ENCODE data around the gene TLR6. TPM values are rescaled to one million over a fixed set of nuclear protein-coding genes. Genes with fewer than 3 reads are reported as not detected.

TLR6 gene
- total and polyA plus RNA-seq, 2 experiments from 2014 or later: 0.12 TPM; not detected in 1

DNA sequence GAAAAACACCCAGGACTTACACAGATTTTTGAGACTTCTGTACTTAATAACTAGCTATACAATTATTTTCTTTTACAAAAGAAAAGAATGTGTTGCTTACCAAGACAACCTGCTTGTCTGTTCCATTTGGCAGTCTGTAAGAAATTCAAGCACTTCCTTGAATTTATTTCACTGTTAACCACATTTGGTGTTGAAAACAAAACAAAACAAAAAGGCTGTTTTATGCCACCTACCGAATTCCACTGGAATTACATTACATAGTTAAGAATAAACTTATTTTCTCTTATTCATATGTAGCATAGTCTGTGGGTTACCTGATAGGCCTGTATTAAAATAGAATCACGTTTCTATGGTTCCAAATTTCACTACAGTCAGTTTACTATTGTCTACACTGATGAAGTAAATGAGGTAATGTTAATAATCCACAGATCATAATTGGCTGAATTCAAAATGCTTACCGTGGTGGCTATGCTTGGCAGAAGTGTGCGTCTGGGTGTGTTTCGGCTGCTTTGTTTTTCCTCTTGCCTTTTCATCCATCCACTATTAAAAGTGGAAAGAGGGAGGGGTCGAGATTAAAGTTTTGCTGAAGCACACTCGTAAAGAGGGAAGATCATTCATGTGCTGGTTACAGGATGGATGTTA lies 51.8 kb downstream of the TLR6 start, which contains the start of gene TLR1:
TSS of gene TLR1 (minus strand) at position 138 of the 642 bp plus-strand sequence. CDS start 5,960 bp downstream, outside the sequence.
- no peaks in the 10 kb centered on the region for H3K27me3 ChIP-seq
- no peaks in the 10 kb centered on the region for H3K36me3 ChIP-seq
- TF ChIP-seq CTCF (IDR thresholded peaks at IDR 0.05; ENCODE audit: low read depth, low read length): peak; percentile 50
- H3K4me3 ChIP-seq: no peak within 1 kb of the TSS
- no peak within 1 kb of the TSS for H3K27ac ChIP-seq
- peak; percentile 8 to 81 for DNase-seq (ENCODE audit: low read depth in 1 of 2, low spot score in 1 of 2)
- no peaks in the 10 kb centered on the region for H3K9me3 ChIP-seq (ENCODE audit: low read depth)
- no peaks in the 10 kb centered on the region for H3K4me1 ChIP-seq (ENCODE audit: low read depth)

GRCh38 chr4:38803833-38804653 lies 52.6 kb downstream of the TLR6 start:
- no peaks in the 10 kb centered on the region for H3K27me3 ChIP-seq
- no peak for TF ChIP-seq CTCF (IDR thresholded peaks at IDR 0.05; ENCODE audit: low read depth, low read length)
- no peaks in the 10 kb centered on the region for H3K36me3 ChIP-seq
- no peaks in the 10 kb centered on the region for H3K4me1 ChIP-seq (ENCODE audit: low read depth)
- no peaks in the 10 kb centered on the region for H3K9me3 ChIP-seq (ENCODE audit: low read depth)
- H3K27ac ChIP-seq: no peak overlapping the region
- H3K4me3 ChIP-seq: no peak overlapping the region
- peak in 1 of 2 donors; percentile 31 for DNase-seq (ENCODE audit: low read depth in 1 of 2, low spot score in 1 of 2)

DNA sequence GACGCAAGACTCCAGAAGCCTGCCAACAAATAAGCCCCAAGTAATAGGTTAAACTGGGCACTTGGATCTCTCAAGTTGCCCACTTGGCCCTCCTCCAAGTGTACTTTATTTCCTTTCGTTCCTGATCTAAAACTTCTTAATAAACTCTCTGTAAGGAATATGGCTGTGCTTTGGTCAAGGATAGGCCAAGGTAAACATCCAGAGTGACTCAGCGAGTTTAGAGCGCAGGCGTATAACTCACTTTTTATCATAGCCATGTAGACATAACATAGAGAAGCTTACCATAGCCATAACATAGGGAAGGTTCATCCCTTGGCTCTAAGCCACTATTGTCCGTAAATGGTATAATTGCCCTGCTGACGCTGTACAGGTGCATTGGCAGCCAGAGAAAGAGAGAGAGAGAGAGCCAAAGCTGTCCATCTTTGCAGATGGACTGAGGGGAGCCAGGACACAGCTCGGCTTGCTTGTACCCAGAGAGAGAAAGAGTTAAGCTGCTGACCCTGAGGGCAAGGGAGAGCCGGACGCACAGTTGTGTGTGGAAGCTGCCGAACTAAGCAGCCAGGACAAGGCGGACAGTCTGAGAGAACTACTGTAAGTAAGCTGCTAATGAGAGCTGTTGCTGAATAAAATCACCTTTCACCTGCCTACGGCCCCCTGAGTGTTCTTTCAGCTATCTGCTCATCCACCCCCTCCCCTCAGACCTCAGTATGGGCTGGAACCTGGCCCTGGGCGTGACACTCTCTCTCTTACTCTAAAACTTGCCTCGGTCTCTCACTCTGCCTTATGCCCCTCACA lies 53.9 kb downstream of the TLR6 start:
- Histone ChIP-seq H3K4me3 (no peak overlapping the region), H3K27me3 (no peaks in the 10 kb centered on the region), H3K27ac (no peak overlapping the region), H3K36me3 (no peaks in the 10 kb centered on the region), H3K9me3 (ENCODE audit: low read depth) (no peaks in the 10 kb centered on the region), H3K4me1 (ENCODE audit: low read depth) (no peaks in the 10 kb centered on the region)
- no peak for TF ChIP-seq CTCF (IDR thresholded peaks at IDR 0.05; ENCODE audit: low read depth, low read length)
- no peak for DNase-seq (ENCODE audit: low read depth in 1 of 2, low spot score in 1 of 2)

DNA sequence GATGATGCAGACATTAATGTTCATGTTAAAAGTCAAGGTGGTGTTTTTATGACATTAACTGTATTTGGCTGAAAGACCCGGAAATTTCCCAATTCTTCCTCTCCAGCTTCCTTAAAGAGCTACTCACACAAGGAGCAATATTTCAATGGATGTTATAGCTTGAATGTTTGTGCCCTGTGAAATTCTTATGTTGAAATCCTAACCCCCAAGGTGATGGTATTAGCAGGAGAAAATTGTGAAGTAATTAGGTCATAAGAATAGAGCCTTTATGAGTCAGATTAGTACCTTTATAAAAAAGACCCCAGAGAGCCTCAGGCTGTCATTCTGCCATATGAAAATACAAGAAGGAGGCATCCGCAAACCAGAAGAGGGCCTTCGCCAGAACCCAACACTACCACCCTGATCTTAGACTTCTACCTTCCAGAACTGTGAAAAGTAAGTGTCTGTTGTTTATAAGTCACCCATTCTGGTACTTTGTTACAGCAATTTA lies 55.6 kb downstream of the TLR6 start:
- no peaks in the 10 kb centered on the region for H3K9me3 ChIP-seq (ENCODE audit: low read depth)
- DNase-seq (ENCODE audit: low read depth in 1 of 2, low spot score in 1 of 2): peak in 1 of 2 donors; percentile 21
- H3K36me3 ChIP-seq: no peaks in the 10 kb centered on the region

More for the DNA sequence above, 55.6 kb downstream of the TLR6 start:
- no peak for TF ChIP-seq CTCF (IDR thresholded peaks at IDR 0.05; ENCODE audit: low read depth, low read length)
- no peaks in the 10 kb centered on the region for H3K27me3 ChIP-seq
- no peak overlapping the region for H3K27ac ChIP-seq
- H3K4me1 ChIP-seq (ENCODE audit: low read depth): no peaks in the 10 kb centered on the region
- H3K4me3 ChIP-seq: no peak overlapping the region
